OCI-LY1 (cell line): ENCODE results near the gene ASB6.

Experiments used
- EZH2 ChIP-seq: fragments of 200-600 bp; sonication (generic), shearing (Covaris generic); IDR thresholded peaks from 2 replicates; pipeline ENCODE4 v1.8.0; 2017; ENCODE audit warnings: borderline replicate concordance, mixed run types, mild to moderate bottlenecking, antibody characterized with exemption, low read length, moderate library complexity, mixed read lengths
- TF ChIP-seq, protein P1 (sequence below): fragments of 200-600 bp; sonication (generic), shearing (Covaris generic); IDR thresholded peaks from 2 replicates; pipeline ENCODE4 v1.5.1; 2017; ENCODE audit warnings: mild to moderate bottlenecking, antibody characterized with exemption, low read length, moderate library complexity, mixed read lengths

GRCh38 chr9:129604056-129604765 is 37.7 kb downstream of the ASB6 start:
- TF ChIP-seq, protein P1, sequence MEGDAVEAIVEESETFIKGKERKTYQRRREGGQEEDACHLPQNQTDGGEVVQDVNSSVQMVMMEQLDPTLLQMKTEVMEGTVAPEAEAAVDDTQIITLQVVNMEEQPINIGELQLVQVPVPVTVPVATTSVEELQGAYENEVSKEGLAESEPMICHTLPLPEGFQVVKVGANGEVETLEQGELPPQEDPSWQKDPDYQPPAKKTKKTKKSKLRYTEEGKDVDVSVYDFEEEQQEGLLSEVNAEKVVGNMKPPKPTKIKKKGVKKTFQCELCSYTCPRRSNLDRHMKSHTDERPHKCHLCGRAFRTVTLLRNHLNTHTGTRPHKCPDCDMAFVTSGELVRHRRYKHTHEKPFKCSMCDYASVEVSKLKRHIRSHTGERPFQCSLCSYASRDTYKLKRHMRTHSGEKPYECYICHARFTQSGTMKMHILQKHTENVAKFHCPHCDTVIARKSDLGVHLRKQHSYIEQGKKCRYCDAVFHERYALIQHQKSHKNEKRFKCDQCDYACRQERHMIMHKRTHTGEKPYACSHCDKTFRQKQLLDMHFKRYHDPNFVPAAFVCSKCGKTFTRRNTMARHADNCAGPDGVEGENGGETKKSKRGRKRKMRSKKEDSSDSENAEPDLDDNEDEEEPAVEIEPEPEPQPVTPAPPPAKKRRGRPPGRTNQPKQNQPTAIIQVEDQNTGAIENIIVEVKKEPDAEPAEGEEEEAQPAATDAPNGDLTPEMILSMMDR, result no peak
- TF ChIP-seq EZH2, result no peak
